GM12872 (cell line): Measurements from ENCODE around the gene CDC42SE2.

Experiments
- TF ChIP-seq, protein P1 (sequence below): IDR thresholded peaks from 3 replicates; pipeline ENCODE4 v1.5.1; 2011; ENCODE audit warnings: low read depth, mild to moderate bottlenecking, low read length, moderate library complexity; ENCODE audit not compliant: insufficient read depth

The CDC42SE2 gene

DNA sequence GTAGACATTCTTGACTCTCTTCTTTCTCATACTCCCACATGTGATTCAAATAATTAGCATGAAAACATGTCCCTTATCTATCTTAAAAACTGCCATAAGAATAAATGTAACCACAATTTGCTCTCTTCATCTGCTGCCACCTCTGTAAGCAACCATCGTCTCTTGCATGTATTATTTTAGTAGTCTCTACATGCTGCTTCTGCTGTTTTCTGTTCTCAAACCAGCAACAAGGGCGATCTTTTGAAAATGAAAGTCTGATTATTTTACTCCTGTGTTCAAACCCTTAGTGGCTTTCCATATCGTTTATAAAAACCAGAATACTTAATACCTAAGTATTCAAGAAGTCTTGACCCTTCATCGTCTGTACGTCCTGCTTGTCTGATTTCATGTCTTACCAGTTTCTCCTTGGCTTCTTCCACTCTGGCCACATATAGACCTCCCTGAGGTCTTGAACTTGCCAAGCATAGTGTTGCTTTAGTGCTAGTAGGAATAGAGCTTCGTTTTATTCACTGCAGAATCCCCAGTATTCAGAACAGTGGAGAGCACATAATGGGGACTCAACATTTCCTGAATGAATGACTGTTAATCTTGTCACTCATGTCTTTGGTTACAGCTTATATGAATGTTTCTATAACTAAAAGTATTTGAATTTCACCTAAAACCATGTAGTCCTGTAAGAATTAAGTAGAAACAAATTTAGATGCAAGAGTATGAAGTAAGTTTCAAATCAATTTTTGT is 10.6 kb downstream of the CDC42SE2 start:
- TF ChIP-seq, protein P1, sequence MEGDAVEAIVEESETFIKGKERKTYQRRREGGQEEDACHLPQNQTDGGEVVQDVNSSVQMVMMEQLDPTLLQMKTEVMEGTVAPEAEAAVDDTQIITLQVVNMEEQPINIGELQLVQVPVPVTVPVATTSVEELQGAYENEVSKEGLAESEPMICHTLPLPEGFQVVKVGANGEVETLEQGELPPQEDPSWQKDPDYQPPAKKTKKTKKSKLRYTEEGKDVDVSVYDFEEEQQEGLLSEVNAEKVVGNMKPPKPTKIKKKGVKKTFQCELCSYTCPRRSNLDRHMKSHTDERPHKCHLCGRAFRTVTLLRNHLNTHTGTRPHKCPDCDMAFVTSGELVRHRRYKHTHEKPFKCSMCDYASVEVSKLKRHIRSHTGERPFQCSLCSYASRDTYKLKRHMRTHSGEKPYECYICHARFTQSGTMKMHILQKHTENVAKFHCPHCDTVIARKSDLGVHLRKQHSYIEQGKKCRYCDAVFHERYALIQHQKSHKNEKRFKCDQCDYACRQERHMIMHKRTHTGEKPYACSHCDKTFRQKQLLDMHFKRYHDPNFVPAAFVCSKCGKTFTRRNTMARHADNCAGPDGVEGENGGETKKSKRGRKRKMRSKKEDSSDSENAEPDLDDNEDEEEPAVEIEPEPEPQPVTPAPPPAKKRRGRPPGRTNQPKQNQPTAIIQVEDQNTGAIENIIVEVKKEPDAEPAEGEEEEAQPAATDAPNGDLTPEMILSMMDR = no peak

DNA sequence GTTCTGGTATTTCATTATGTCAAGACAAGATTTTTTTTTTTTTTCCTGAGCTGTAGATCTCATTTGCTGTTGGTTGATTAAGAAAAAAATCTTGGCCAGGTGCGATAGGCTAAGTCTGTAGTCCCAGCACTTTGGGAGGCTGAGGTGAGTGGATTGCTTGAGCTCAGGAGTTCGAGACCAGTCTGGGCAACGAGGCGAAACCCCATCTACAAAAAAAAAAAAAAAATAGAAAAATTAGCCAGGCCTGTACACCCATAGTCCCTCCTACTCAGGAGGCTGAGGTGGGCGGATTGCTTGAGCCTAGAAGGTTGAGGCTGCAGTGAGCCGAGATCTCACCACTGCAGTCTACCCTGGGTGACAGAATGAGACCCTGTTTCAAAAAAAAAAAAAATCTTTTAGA is 12.2 kb downstream of the CDC42SE2 start:
- TF ChIP-seq, protein P1 = no peak

DNA sequence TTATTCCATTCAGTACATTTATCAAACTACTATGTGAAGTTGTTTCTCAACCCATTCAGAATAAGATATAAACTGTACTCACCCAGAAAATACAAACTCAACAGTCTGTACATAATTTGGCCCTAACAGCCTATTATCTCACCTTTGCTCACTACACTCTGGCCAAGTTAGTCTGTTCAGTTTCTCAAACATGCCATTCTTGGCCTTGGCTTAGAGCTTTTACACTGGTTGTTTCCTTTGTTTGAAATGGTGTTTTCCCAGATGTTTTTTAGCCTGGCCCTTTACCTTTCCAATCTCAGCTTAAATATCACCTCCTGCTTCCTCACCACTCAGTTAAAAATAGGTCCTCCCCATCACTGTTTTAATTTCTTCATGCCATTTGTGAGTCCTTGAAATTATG is 13.6 kb downstream of the CDC42SE2 start:
- TF ChIP-seq, protein P1 = no peak

DNA sequence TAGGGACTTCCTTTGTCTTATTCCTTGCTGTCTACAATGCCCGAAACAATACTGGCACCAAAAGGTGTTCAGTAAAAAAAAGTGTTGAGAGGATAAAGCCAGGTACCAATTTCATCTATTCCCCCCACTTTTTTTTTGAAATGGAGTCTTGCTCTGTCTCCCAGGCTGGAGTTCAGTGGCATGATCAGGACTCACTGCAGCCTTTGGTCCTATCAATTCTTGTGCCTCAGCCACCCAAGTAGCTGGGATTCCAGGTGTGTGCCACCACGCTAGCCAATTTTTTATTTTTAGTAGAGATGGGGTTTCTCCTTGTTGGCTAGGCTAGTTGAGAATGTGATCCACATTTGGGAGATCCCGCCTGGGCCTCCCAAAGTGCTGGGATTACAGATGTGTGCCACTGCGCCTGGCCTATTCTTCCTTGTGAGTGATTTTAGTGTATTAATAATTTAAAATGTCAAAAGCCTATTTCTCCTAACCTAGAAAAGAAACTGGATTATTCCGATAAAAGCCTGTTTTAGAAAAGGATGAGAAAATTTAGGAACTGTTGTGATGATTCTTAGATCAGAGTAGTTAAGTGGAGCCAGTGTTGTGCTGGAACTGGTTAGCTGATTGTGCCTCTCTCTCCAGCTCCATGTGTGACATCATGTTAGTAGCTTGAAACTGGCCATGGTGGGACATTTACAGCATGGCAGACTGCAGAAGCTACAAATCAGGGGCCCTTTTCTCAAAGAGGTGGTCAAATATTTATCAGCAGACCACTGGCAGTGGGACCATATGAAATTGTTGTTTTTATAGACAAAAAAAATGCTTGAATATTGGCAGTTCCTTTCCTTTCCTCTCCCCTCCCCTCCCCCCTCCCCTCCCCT is 14.3 kb downstream of the CDC42SE2 start:
- TF ChIP-seq, protein P1 = no peak

DNA sequence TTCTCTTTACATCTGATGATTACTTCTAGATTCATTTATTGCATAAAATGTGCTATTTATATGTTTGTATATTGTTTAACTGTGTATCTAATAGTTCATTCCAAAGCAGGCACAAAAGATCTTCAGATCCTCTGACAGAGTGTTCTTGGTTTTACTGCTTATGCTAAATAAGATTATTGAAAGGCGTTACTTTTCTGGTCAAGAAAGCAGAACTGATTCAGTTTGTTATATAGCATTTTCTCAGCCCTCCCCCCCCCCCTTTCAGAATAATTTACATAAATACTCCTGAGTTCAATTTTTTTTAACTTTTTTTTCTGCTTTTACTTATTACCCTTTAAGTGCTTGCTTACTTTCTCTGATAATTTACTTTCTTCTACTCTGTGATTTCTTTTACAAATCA is 15.4 kb downstream of the CDC42SE2 start:
- TF ChIP-seq, protein P1 = no peak

DNA sequence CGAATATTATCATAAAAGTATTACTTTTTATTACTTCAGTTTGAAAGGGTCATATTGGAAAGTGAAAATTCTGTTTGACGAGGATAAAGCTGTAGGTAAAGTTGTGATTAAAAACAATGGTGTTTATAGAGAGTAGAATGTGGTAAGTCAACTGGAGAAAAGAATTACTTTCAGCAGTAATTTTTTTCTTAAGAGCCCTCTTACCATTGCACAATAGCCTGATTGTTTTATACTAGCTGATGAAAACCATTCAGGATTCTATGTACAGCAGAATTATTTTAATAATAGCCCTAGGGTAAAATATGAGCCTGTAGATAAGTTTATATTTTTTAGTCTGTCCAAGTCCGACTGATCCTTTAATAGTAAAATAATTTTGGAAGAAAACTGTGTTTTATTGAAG is 16.6 kb downstream of the CDC42SE2 start:
- TF ChIP-seq, protein P1 = no peak

DNA sequence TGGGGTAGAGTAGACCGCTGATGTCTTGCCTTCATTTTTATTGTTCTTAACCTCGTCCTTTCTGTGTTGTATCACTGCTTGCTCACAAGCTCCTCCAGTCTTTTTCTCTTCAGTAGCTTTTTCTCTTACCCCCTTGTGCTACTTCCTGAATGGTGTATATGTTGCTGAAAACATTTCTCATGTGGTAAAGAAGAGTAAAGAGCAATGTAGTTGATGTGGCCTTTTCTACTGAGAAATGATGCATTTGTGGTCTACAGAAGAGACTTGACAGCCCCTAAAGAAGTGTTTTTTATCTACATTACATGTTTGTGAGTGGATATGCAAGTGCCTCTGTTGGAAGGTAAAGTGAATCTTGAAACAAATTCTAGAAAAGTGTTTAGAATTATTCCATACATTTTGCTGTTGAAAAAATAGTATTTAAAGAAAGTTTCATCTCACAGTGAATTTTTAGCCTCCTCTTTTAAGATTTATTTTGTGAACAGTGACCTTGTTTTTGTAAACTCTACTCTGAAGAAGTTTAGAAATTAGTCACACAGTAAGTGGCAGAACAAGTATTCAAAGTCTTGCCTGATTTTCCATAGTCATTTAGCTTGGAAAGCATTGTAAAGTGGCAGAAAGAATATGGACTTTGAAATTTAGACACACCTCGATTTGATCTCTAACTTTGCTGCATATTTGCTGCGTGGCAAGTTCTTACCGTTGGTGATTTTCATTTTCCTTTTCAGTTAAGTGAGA is 17.4 kb downstream of the CDC42SE2 start:
- TF ChIP-seq, protein P1 = no peak
